Lower leg skin (tissue), 3 donors: ENCODE data around the gene RIC3.

Experiments used
- POLR2A ChIP-seq, 2 donors: fragments of 450-650 bp; IDR thresholded peaks; one replicate each; pipeline ENCODE4 v1.6.1; 2016 to 2017; ENCODE audit warnings: antibody characterized with exemption in 2 of 2, mild to moderate bottlenecking in 1 of 2, moderate library complexity in 1 of 2
- TF ChIP-seq, protein P1 (sequence below), 3 donors: fragments of 450-650 bp; IDR thresholded peaks; one replicate each; pipeline ENCODE4 v1.5.1; 2016; ENCODE audit warnings: antibody characterized with exemption in 3 of 3, mild to moderate bottlenecking in 3 of 3, moderate library complexity in 2 of 3

DNA sequence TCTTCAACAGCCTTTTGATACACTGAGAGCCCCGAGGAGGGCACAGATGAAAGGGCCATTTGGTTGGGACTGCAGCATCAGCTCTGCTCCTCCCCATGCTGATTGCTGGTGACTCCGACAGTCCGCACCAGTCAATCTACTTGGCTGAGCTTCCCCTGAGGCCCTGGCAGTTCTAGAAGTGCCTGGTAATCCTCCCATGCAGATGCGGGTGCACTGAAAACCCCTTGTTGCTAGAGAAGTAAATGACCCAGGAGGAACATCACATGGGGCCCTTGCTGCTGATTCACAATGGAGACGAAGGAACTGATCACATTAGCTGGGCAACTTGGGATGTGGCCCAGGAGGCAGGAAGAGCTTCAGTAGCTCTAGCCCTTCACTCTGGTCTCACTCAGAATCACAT, 35.2 kb upstream of the RIC3 start:
- TF ChIP-seq, protein P1, sequence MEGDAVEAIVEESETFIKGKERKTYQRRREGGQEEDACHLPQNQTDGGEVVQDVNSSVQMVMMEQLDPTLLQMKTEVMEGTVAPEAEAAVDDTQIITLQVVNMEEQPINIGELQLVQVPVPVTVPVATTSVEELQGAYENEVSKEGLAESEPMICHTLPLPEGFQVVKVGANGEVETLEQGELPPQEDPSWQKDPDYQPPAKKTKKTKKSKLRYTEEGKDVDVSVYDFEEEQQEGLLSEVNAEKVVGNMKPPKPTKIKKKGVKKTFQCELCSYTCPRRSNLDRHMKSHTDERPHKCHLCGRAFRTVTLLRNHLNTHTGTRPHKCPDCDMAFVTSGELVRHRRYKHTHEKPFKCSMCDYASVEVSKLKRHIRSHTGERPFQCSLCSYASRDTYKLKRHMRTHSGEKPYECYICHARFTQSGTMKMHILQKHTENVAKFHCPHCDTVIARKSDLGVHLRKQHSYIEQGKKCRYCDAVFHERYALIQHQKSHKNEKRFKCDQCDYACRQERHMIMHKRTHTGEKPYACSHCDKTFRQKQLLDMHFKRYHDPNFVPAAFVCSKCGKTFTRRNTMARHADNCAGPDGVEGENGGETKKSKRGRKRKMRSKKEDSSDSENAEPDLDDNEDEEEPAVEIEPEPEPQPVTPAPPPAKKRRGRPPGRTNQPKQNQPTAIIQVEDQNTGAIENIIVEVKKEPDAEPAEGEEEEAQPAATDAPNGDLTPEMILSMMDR (IDR thresholded peaks at IDR 0.05) = no peak
- no peak for TF ChIP-seq POLR2A (IDR thresholded peaks at IDR 0.05)
